GM08714 (cell line): ENCODE data around the gene SAPCD1.
A peak's percentile ranks its signal among the peaks of the same experiment; 100 is the strongest.
"Not testable (repeated sequence)": the region's sequence is repeated elsewhere in the genome, so short reads cannot be mapped to it uniquely, and the experiment has no call there.

ENCODE experiments used
- H3K4me3 ChIP-seq: fragments of 200-500 bp; sonication (Bioruptor generic); 2 replicates; pipeline ENCODE4 v1.5.1; 2014; ENCODE audit warnings: mild to moderate bottlenecking, low read length, inconsistent platforms
- ZNF274 ChIP-seq: IDR thresholded peaks from 2 replicates; pipeline ENCODE4 v1.6.1; 2012; ENCODE audit warnings: mild to moderate bottlenecking, low read depth, low read length

Gene SAPCD1

DNA sequence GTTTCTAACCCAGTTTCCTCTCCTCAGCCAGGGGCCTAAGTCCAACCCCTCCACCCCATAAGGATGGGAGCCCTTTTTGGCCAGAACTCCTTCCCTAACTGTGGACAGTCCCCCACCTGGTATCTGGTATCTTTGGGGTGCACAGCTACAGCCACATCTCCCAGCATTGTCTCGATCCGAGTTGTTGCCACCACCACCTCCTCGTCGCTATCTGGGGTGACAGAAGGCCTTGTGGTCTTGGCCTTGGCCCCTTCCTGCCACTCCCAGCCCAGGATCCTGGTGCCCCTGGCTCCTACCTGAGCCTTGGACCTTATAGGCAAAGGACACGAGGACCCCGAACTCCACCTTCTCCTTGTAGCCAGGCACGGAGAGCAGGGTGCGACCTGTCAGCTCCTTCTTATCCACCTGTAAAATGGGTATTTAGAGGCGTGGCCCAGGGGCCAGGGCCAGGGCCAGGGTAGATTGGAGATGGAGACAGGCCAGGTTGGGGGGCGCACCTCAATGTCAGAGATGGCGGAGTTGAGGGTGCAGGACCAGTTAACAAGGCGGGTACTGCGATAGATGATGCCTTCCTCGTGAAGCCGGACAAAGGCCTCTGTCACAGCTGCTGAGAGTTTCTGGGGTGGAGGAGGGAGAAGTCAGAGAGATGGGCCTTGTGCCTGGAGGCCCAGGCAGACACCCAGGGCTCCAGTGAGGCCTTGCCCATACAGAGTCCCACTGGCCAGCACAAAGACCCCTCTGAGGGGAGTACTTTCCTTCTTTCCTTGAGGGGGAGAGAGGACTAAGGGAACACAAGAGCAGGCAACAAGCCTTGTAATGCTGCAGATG lies 21.9 kb downstream of the SAPCD1 start:
- TF ChIP-seq ZNF274 = no peak
- no peak overlapping the region for H3K4me3 ChIP-seq

DNA sequence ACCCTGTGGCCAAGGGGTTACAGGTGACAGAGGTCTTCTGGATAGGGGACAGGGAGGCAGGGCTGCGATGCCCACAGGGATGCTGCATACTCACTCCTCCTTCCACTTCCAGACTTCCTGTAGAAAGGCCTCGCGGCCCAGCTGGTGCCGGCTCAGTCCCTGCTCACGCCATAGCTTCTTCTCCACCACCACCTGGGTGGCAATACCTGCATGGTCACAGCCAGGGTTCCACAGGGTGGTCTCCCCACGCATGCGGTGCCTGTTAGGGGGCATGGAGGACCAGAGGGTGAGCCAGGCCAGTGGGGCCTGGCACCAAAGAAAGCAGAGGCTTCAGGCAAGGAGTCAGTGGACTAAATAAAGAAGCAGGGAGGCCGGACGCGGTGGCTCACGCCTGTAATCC lies 23.0 kb downstream of the SAPCD1 start:
- H3K4me3 ChIP-seq = no peak overlapping the region
- TF ChIP-seq ZNF274 = no peak

DNA sequence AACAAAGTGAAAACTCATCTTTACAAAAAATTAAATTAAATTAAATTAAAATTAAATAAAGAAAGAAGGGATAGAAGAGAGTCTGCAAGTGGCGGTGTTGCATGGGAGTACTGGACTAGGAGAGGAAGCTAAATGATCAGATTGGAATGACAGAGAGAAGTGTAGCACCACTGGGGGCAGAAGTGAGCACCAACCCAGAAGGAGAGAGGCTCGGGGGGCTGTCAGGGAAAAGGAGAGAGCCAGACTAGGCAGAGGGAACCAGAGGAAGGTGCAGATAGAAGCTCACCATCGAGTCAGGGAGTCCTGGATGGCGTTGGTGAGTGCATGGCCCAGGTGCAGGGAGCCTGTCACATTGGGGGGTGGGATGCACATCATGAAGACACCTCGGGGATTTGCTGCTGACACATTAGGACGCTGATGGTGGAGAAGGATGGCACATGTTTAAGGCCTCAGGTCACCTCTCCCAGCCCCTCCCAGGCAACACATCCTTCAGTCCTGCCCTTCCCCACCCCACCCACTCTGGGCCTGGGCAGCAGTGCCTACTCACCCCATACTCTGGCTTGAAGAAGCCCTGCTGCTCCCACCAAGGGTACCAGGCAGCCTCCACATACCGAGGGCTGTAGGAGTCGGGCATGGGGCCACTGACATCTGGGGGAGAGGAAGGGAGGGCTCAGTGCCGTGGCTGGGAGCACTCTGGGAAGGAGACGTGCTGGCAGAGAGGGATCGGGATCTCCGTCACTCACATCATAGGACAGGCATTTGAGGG lies 29.1 kb downstream of the SAPCD1 start:
- H3K4me3 ChIP-seq = no peak overlapping the region
- no peak for TF ChIP-seq ZNF274

DNA sequence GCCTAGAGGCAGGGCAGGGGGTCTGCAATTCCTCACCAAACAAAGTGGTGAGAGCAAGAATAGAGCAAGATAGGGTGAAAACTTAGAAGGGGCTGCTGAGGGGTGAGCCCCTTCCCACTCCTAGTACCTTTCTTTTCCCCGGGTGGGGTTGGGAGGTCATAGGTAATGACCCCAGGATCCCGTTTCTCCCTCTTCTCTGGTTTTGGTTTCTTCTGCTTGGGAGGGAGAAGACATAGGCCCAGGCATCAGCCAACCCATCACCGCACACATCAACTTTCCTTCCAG lies 29.6 kb downstream of the SAPCD1 start:
- no peak overlapping the region for H3K4me3 ChIP-seq
- TF ChIP-seq ZNF274 = no peak

DNA sequence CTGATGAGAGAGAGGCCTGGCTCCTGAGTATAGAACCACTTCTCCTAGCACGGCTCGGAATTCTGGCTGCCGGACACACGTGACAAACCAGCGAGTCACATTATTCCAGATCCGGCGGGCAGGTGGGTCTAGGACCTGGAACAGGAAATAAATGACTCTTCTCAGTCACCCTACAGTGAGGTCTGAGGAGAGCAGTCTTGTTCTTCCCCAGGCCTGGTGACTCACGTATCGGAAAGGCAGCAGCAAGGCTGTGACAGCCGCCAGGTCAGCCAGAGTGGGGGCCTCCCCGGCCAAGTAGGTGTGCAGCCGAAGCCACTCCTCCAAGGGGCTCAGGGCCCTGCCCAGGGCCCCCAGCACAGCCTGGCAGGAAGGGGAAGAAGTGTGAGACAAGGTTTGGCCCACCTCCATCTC lies 30.3 kb downstream of the SAPCD1 start:
- H3K4me3 ChIP-seq = no peak overlapping the region
- TF ChIP-seq ZNF274 = no peak

DNA sequence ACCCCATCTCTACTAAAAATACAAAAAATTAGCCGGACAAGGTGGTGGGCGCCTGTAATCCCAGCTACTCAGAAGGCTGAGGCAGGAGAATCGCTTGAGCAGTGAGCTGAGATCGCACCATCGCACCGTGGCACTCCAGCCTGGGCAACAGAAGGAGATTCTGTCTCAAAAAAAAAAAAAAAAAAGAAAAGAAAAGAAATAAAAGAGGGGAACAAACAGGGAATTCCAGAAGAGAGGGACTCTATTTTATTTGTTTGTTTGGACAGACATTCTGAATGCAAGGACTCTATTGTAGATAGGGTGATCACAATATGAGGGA lies 31.4 kb downstream of the SAPCD1 start:
- H3K4me3 ChIP-seq = peak overlapping the region; percentile 92; the same call in 1 of the 2 replicates

DNA sequence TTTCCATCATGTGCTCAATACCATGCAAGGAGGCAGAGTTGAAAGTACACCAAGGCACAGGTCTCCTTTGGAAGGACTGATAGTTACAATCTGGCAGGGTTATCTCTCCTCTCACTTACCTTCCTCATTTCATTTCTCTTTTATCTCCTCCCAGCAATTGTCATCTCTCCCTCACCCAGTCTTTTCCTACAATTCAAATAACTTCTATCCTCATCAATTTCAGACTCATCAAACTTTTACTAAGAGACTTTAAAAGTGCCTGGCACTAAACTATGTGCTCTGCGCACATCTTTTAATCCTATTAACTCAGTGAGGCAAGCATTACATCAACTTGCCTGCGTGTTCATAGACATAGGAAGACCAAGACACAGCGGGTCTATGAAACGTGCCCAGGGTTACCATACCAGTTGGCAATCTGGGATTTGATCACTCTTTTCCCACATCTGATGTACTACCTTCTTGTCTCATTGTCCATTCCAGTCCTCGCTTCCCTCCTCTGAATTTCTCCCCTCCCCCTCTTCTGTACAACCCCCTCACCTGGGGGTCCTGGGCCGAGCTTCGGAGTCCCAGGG lies 31.9 kb downstream of the SAPCD1 start:
- TF ChIP-seq ZNF274 = no peak
- H3K4me3 ChIP-seq = peak overlapping the region; percentile 92

DNA sequence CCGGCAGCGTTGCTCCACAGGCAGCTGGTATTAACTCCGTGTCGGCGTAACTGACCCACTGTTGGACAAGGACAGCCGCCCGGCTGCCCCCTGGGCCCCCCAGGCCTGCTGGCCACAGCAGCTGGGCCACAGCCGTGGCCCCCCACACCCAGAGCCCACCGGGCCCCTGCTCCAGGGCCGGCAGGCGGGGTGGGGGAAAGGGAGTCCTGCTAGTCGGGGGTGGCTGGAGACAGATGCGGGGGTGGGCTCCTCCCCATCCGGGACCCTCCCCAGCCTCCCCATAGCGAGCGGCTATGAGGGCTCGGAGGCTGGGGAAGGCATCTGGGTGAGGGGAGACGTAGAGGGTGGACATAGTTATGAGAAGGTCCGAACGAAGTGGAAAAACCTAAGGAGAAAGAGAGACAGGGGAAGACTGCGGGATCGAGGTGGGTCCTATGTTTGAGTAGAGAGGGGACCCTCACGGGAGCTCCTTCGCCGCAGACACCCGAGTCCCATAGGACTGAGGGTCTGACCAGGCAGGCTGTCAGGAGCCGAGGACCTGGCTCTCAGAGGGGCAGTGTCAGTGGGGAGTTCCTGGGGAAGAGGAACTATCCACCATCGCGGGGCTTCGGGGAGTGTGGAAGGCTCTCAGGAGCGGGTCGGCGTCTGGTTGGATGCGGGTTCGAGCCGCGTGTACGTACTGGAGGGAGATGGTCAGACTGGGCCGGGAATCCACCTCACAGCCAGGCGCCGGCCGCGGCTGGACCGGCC lies 32.6 kb downstream of the SAPCD1 start:
- peak overlapping the region; percentile 92 for H3K4me3 ChIP-seq
- TF ChIP-seq ZNF274 = no peak

DNA sequence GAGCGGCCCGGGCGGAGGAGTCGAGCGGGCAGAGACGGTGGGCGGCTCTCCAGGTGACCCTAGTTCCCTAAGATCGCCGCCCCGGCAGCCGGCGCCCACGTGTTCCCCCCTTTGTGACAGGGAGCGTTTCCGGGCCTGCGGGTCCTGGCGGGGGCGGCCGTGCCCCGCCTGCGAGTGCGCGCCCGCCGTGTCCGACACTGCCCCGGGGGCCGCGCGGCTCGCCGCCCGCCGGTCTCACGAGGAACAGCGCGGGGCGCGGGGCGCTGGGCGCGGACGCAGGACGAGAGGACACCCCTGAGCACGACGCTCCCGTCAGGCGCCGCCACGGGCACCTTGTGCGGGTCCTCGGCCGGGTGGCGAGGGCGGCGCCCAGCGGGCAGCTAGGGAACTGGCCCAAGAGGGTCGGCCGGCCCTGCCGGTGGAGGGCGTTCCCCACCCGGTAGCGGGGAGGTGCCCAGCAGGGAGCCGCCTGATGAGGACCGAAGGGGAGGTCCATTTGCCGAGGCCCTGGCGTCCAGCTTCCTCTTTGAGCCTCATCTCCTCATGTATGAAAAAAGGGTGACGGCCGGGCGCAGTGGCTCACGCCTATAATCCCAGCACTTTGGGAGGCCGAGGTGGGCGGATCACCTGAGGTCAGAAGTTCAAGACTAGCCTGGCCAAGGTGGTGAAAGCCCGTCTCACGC lies 33.3 kb downstream of the SAPCD1 start, which contains the start of gene VARS1:
Gene VARS1, minus strand, starts transcription at position 137 of the 683 bp plus-strand sequence. CDS start 535 bp downstream, outside the sequence.
- no peak for TF ChIP-seq ZNF274
- H3K4me3 ChIP-seq = peak within 1 kb of the TSS; percentile 92

DNA sequence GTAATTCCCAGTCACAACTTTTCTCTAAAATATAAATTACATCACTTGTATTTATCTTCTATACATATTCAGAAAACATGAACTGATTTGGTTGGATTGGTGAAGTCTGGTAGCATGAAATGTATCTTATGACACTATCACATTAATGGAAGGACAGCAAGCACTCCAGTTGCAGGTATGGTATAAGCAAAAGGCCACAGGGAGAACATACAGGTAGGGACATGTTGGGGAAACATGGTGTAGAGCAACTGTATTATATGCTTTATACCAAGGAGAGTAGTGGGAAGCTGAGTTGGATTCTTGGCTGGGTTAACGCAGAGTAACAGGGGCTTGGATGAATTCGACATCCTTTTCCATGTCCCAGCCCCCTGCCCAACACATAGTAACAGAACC lies 34.5 kb downstream of the SAPCD1 start:
- H3K4me3 ChIP-seq = no peak overlapping the region
- TF ChIP-seq ZNF274 = no peak

DNA sequence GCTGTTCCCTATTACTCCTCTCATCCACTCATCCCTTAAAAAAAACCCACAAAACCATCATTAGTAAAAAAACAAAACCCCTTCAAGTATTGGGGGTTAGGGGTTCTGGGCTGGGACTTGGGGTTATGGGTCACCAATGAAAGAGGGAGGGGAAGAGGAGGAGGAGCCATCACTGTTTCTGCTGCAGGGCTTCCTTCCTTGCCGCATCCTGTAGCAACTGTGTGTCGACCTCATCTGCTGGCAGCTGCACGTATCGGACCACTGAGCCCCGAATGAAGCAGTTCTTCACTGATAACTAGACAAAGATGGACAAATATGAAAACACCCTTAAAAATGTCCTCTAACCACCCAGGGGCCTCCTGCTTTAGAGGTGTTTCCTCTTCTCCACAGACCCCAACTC lies 35.1 kb downstream of the SAPCD1 start:
- no peak overlapping the region for H3K4me3 ChIP-seq
- no peak for TF ChIP-seq ZNF274

DNA sequence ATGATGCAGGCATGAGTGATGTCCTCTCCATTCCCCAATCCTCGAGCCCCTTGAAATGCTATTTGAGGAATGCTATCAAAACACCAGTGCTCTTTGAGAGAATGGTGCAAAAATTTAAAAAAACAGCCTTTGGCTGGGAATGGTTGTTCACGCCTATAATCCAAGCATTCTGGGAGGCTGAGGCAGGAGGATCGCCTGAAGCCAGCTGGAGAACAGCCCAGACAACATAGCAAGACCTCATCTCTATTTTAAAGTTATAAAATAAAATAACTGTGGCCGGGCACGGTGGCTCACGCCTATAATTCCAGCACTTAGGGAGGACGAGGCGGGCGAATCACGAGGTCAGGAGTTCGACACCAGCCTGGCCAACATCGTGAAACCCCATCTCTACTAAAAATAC lies 37.3 kb downstream of the SAPCD1 start:
- no peak for TF ChIP-seq ZNF274
- H3K4me3 ChIP-seq = no peak overlapping the region

DNA sequence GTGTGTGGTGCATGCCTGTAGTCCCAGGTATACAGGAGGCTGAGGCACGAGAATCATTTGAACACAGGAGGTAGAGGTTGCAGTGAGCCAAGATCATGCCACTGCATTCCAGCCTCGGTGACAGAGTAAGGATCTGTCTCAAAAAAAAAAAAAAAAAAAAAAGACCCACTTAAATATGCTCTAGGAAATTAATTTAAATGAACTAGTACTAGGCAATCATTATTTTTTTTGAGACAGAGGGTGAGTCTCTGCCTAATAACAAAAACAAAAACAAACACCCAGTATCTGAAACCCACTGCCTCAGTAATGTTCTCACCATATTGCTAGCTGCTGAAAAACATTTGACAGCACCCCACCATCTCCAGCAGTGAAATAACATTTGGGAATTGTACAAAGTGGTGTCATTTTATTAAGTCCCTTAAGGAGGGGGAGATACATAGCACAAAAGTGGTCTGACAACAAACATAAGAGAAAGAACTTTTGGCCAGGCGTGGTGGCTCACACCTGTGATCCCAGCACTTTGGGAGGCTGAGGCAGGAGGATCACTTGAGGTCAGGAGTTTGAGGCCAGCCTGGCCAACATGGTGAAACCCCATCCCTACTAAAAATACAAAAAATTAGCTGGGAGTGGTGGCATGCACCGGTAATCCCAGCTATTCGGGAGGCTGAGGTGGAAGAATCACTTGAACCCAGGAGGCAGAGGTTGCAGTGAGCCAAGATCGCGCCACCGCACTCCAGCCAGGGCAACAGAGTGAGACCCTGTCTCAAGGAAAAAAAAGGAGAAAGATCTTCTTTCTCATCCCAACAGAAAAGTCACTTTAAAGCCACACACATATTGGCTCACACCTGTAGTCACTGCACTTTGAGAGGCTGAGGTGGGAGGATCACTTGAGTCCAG lies 38.8 kb downstream of the SAPCD1 start:
- not testable (repeated sequence) for H3K4me3 ChIP-seq

DNA sequence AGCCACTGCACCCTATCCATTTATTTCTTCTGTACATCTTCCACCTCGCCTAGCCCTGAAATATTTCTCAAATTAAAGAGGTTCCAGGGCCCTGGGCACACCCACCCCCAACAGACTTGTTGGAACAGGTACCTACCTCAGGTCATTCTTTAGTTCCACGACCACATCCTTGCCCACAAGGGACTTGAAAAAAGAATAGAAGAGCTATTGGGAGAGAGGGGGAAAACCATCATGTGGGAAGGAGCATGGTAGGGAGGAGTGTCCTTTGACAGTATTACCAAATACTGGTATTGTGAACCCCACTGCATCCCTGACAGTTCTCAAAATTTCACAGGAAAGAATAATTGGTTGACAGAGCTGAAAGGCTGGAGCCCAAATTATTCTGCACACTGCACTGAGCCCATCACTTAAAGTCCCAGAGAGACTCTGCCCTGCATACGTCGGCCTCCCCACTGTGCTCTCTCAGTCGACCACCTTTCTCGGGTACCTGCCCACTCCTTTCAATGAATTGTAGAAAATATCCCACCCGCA lies 43.5 kb downstream of the SAPCD1 start:
- peak overlapping the region; percentile 84 for H3K4me3 ChIP-seq
- no peak for TF ChIP-seq ZNF274
